IPS DF 4.7 (cell line): ENCODE results near the gene ATG5.
"Not testable (repeated sequence)": the region's sequence is repeated elsewhere in the genome, so short reads cannot be mapped to it uniquely, and the experiment has no call there.

Source experiments
- DNase-seq: peaks from one replicate; pipeline ENCODE4 v3.0.0-alpha.2; 2013; ENCODE audit warnings: low spot score; ENCODE audit errors: extremely low read depth

ATG5 gene

GRCh38 chr6:106257195-106257594, 68.4 kb downstream of the ATG5 start:
- no peak for DNase-seq

DNA sequence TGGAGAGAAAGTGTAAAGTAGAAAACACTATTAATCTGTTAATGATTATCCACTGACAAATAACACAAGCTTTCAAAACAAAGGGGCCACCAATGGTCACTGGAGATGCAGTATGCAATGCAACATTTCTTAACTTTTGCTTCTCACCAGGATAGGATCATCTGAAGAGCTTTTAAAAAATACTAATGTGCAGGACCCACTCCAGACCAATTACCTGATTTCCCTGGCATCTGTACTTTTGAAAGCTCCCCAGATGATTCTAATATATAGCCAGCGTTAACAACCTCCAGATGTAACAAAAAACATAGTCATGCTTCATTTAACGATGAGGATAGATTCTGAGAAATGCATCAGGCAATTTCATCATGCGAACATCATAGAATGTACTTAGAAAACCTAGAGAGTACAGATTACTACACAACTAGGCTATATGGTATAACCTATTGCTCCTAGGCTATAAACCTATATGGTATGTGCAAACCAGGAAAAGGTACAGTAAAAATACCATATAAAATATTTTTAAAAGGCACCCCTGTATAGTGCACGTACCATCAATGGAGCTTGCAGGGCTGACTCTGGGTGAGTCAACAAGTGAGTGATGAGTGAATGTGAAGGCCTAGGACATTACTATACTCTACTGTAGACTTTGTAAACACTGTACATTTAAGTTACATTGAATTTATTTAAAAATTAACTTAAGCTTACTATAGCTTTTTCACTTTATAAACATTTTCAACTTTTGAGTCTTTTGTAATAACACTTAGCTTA, 69.2 kb downstream of the ATG5 start:
- DNase-seq = no peak

- no peak for DNase-seq
Measured at GRCh38 chr6:106255306-106255705, 70.3 kb downstream of the ATG5 start.

DNA sequence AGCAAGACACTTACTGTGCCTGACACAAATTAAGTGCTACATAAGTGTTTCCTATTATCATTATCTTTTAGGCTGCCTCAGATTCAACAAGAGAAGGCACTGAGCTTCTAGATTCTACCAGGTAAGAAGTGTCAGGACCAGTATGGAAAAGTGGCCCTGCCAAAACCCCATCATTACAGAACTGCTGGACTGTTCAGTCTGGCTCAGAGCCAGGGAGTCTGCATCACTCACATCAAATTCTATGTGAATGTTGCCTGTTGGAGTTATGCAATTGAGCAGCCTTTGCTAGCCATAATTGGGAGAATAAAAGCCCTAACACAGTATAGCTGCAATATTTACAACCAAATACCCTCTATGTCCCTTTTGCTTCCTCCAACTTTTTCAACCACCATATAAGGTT, 70.9 kb downstream of the ATG5 start:
- DNase-seq = no peak

- no peak for DNase-seq
Measured at GRCh38 chr6:106253731-106254130, 71.8 kb downstream of the ATG5 start.

DNA sequence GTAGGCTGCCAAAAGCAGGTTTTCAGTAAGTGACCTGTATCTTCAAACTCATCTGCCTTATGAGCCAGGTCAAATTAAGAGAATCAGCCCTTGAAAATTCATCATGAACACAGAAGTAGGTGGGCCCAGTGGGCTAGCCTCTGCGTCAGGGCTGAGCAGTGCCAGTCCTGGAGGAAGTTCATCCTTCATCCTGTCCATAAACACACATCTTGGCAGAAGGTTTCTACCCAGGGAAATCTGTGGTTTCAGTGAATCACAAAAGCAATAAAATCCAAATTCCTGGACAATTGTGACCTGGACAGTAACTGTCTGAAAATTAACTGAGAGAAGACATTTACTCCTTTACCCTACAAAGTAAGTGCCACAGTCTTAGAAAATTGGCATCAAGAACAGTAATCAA, 72.4 kb downstream of the ATG5 start:
- no peak for DNase-seq

DNA sequence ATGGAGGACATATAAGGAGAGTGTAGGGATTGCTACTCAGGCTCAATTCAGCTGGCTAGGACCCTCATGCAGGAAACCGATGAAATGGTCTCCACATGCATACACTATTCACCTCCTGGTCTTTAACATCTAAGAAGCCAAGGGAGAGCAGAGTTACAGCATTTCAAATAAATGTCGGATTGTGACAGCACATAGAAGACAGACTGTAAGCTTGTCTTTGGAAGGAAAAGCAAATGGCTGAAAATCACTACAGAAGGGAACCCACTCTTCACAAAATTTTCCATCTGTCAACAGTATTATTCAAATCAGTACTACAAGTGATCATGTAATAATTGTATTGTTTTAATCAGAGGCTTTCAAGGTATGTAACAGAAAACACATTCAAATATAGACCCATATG, 72.9 kb downstream of the ATG5 start:
- DNase-seq = no peak

DNA sequence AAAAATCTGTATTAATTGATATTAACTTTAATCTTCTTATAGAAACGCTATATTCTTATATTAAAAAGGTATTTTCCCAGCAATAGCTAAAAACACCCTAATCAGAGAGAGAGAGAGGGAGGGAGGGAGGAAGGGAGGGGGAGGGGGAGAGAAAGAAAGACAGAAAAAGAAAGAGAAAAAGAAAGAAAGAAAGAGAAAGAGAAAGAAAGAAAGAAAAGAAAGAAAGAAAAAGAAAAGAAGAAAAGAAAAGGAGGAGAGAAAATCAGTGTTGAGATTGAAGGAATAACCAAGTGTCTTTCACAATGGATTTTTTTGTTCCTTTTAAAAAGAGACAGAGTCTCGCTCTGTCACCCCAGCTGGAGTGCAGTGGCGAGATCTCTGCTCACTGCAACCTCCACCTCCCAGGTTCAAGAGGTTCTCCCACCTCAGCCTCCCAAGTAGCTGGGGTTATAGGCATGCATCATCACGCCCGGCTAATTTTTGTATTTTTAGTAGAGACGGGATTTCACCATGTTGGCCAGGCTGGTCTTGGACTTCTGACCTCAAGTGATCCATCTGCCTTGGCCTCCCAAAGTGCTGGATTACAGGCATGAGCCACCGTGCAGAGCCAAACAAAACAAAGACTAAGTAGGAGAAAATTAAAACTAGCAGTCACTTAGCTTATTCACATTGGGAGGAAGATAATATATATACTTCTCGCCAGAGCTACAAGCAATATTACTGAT, 73.9 kb downstream of the ATG5 start:
- not testable (repeated sequence) for DNase-seq

DNA sequence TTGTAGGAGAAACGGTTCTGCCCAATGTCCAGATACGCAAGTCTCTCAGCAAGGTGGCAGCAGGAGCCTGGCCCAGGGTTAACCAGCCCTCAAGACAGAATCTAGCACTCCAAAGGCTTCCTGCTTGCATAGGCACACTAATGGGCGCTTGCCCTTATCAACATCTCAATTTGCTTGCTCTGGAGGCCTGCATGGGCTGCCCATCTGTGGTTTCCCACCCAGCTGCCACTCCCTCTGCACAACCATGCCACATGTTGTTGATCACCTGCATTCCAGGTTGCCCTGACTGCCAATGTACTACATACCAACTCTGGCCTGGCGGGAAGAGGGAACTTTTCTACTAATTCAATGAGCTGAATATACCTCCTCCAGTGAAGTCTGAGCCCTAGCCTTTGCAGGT, 74.6 kb downstream of the ATG5 start:
- no peak for DNase-seq

DNA sequence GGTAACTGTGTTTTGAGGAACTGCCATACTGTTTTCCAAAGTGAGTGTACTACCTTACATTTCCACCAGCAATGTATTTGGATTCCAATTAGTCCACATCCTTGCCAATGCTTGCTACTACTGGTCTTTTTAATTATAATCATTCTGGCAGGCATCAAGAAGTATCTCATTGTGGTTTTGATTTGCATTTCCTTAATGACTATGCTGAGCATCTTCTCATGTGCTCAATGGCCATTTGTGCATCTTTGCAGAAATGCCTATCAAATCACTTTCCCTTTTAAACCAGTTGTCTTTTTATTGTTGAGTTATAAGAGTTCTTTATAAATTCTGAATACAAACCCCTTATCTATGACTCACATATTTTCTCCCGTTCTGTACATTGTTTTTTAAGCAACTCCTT, 75.9 kb downstream of the ATG5 start:
- DNase-seq = no peak

- no peak for DNase-seq
Measured at GRCh38 chr6:106247733-106248132, 77.8 kb downstream of the ATG5 start.

DNA sequence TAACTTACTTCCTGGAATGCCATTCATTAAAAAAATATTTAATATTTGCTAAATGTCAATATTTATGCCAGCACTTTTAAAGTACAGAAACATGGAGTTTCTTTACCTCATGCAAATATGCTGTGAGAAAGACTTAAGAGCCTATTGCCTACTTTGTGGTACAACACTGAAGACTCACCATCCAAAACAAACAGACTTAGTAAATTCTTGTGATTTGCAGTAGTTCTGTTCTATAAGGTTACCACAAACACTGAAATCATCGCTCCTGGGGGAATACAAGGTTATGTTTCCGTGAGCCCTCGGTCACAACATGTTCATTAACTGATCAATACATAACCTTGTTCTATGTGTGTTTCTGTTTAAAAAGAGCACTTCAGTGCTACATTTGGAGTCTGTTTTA, 78.3 kb downstream of the ATG5 start:
- no peak for DNase-seq

- DNase-seq = no peak
Measured at GRCh38 chr6:106244931-106245330, 80.6 kb downstream of the ATG5 start.

DNA sequence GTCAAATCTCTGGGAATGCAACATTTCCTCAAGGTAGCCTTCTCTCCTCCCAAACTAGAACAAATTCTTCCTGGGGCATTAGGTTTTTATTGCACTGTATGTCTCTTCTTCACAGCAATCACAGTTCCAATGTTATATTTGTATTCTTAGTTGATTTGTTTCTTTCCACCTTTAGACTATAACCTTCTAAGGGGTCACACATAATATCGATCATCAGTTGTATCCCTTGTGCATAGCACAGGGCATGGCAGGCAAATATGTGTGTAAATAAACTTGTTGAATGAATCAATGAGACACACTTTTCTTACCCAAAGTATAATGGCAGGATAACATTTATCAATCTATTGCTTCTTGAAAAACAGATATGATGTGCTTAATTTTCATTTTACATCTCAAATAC, 81.0 kb downstream of the ATG5 start:
- no peak for DNase-seq

- DNase-seq = no peak
Measured at GRCh38 chr6:106243261-106243660, 82.3 kb downstream of the ATG5 start.

DNA sequence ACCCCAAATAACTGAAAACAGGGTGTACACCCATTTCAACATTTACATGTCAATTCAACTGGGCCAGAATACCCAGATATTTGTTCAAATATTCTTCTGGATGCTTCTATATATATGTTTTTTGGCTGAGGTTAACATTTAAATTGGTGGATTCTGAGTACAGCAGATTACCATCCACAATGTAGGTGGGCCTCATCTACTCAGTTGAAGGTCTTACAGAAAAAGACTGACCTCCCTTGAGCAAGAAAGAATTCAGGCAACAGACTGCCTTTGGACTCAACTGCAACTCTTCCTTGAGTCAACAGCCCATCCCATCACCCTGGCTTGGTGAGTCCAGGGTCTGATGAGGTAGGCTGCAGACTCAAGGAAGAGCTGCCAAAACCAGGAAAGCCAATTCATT, 84.1 kb downstream of the ATG5 start:
- no peak for DNase-seq

GRCh38 chr6:106237286-106237685, 88.3 kb downstream of the ATG5 start:
- no peak for DNase-seq

GRCh38 chr6:106229876-106230445, 95.6 kb downstream of the ATG5 start:
- DNase-seq = not testable (repeated sequence)

DNA sequence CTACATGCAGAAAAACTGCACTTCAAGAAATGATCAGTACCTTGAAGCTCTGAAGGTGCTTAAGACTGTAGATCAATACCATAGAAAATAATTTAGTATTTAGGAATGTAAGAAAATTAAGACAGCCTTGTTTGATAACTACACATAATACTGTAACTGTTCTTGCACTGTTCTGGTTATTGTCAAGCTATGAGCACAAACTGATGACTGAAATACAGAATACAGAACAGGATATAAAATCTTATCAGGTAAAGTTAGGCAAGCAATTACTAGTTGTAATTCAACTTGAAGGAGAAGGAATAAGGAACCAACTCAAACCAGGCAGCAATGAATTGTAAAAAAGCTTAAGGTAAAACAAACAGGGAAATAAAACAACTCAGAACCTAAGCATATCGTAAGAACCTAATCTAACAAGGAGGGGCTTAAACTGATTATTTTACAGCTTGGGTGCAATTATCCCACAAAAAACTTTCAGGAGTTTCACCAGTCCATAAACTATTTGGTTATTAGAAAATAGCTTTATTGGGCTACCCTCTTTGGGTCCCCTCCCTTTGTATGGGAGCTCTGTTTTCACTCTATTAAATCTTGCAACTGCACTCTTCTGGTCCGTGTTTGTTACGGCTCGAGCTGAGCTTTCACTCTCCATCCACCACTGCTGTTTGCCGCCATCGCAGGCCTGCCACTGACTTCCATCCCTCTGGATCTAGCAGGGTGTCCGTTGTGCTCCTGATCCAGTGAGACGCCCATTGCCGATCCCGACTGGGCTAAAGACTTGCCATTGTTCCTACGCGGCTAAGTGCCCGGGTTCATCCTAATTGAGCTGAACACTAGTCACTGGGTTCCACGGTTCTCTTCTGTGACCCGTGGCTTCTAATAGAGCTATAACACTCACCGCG, 97.7 kb downstream of the ATG5 start:
- no peak for DNase-seq

DNA sequence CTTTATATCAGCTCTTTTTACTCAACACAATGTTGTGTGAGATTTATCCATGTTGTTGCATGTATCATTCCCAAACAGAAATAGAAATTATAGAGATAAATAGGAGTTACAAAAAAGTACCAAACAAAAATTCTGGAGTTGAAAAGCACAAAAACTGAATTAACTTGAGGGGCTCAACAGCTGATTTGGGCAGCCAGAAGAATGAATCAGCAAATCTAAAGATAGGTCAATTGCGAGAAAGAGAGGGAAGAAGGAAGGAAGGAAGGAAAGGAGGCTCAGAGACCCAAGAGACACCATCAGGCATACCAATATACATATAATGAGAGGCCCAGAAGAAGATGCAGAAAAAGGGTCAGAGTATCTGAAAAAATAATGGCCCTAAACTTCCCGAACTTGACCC, 98.9 kb downstream of the ATG5 start:
- no peak for DNase-seq

DNA sequence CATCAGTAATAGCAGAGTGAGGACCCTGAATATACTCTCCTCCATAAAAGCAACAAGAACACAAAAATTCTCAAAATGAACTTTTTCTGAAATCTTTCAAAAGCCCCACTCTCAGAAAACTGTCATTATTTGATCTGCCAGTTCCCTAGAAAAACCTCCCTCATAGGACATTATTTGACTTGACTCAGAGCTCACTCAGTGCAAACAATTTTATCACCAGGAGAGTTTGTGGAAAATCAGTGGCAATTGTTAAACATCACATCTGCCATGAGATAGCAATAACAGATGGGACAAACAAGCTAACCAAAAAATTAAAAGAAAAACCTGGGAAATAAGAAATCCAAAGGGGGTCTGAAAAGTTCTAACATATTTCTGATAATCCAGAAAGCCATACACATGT, 100.0 kb downstream of the ATG5 start:
- DNase-seq = no peak
